ENCODE results near the gene PALM. TPM values are rescaled to one million over a fixed set of nuclear protein-coding genes. Genes with fewer than 3 reads are reported as not detected.

The PALM gene
- total RNA-seq, 6 experiments from 2014 or later = 4.6 to 12.7 (median 7.1) TPM

GRCh38 chr19:788983-789700 lies 80.4 kb downstream of the PALM start:
- H3K4me3 ChIP-seq = no peak overlapping the region
- no peaks in the 10 kb centered on the region for H3K36me3 ChIP-seq
- H3K27ac ChIP-seq = peak overlapping the region; percentile 5 to 43 (median 24)
- no peaks in the 10 kb centered on the region for H3K27me3 ChIP-seq
- no peak for TF ChIP-seq POLR2A (IDR thresholded peaks at IDR 0.05)
- no peaks in the 10 kb centered on the region for H3K9me3 ChIP-seq
- ATAC-seq = peak; percentile 63 to 73 (median 68)
- peak in 1 of 3 donors; percentile 49 for DNase-seq
- intact Hi-C loops (cut with DNase I) = no loop called here
- WGBS (ENCODE audit: insufficient coverage, low coverage, low lambda C conversion rate, missing lambda C conversion rate) = 28% methylated on average over 18 of the region's 33 CpGs
- H3K4me1 ChIP-seq = no peaks in the 10 kb centered on the region

DNA sequence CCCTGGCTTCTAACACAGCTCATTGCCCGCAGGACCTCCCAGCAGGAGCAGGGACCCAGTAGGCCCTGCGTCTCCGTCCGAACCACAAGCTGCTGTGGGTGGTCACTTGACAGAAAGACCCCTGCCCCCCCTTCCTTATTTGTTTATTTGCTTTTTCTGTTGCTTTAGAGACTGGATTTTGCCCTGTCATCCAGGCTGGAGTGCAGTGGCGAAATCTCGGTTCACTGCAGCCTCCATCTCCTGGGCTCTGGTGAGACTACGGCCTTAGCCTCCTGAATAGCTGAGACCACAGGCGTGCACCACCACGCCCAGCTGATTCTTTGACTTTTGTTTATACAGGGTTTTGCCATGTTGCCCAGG lies 80.9 kb downstream of the PALM start:
- Histone ChIP-seq H3K4me1 (no peaks in the 10 kb centered on the region), H3K4me3 (no peak overlapping the region), H3K9me3 (no peaks in the 10 kb centered on the region), H3K27me3 (no peaks in the 10 kb centered on the region), H3K36me3 (no peaks in the 10 kb centered on the region), H3K27ac (peak overlapping the region; percentile 5 to 43 (median 24))
- WGBS (ENCODE audit: insufficient coverage, low coverage, low lambda C conversion rate, missing lambda C conversion rate) = 17% methylated on average over 1 of the region's 9 CpGs
- intact Hi-C loops (cut with DNase I) = no loop called here
- no peak for TF ChIP-seq CTCF (IDR thresholded peaks at IDR 0.05)
- TF ChIP-seq POLR2A (IDR thresholded peaks at IDR 0.05) = no peak
- ATAC-seq (peak in 1 of 4 donors; percentile 18), DNase-seq (no peak)

- Histone ChIP-seq H3K4me3 (no peak overlapping the region), H3K36me3 (no peaks in the 10 kb centered on the region), H3K27ac (peak overlapping the region in 1 of 3 donors; percentile 29), H3K9me3 (no peaks in the 10 kb centered on the region), H3K4me1 (no peaks in the 10 kb centered on the region), H3K27me3 (no peaks in the 10 kb centered on the region)
- TF ChIP-seq POLR2A (IDR thresholded peaks at IDR 0.05) = no peak
- TF ChIP-seq CTCF (IDR thresholded peaks at IDR 0.05) = no peak
- 64% methylated on average over 12 of the region's 26 CpGs for WGBS (ENCODE audit: insufficient coverage, low coverage, low lambda C conversion rate, missing lambda C conversion rate)
- intact Hi-C loops (cut with DNase I) = no loop called here
- DNase-seq = no peak
- ATAC-seq = no peak
These were observed 82.4 kb downstream of the PALM start for GRCh38 chr19:791007-791566.

DNA sequence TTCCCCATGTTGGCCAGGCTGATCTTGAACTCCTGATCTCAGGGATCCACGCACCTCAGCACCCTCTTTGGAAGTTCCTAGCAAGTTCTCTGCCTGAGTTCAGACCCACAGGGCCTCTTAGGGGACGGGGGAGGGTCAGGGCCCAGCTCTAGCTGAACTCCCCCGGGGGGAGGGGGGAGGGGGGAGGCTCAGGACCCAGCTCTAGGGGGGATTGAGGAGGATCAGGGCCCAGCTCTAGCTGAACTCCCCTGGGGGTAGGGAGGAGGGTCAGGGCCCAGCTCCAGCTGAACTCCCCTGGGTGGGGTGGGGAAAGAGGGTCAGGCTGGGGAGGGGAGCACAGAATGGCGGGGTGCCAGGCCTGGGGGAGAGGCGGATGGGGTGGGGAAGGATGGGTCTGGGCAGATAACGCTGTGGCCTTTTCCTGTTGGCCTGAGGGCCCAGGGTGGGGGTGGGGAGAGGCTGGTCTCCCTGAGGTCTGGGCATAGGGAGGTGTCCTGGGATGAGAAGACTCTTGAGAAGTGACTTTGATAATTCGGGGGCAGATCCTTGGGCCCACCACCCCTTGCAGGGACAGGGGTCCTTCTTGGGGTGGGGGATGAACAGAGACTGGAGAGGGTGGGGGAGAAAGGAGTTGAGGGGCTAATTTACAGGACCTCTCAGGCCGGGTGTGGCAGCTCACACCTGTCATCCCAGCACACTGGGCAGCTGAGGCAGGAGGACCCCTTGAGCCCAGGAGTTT lies 83.0 kb downstream of the PALM start:
- intact Hi-C loops (cut with DNase I) = no loop called here
- no peaks in the 10 kb centered on the region for H3K9me3 ChIP-seq
- 44% methylated on average over 6 of the region's 8 CpGs for WGBS (ENCODE audit: insufficient coverage, low coverage, low lambda C conversion rate, missing lambda C conversion rate)
- H3K36me3 ChIP-seq = no peaks in the 10 kb centered on the region
- DNase-seq = peak in 1 of 3 donors; percentile 34
- H3K27ac ChIP-seq = peak overlapping the region in 2 of 3 donors; percentile 15 to 38
- no peaks in the 10 kb centered on the region for H3K4me1 ChIP-seq
- no peak overlapping the region for H3K4me3 ChIP-seq
- TF ChIP-seq CTCF (IDR thresholded peaks at IDR 0.05) = no peak
- no peak for TF ChIP-seq POLR2A (IDR thresholded peaks at IDR 0.05)
- peak in 1 of 4 donors; percentile 14 for ATAC-seq
- no peaks in the 10 kb centered on the region for H3K27me3 ChIP-seq
